HepG2 (cell line): ENCODE results near the gene MED25. TPM values are rescaled to one million over a fixed set of nuclear protein-coding genes. Genes with fewer than 3 reads are reported as not detected.
A peak's percentile ranks its signal among the peaks of the same experiment; 100 is the strongest.

Experiments
- ATAC-seq: fragments of 200-7000 bp; cut with Tn5 transposase; 3 replicates; pipeline ENCODE4 v1.9.1; 2020; ENCODE audit warnings: mild to moderate bottlenecking, moderate library complexity
- BruUV-seq: library from RNA; stranded (reverse); fragments of 400-500 nt; replicated peaks from 2 replicates; lab custom pipeline; 2021; lab: Mats Ljungman, UMichigan
- CTCF ChIA-PET: fragments of 300-600 bp; formaldehyde crosslinking; extraction: SDS; loops from one replicate; lab custom pipeline; 2021; ENCODE audit warnings: low total read pairs, inconsistent platforms, low intra/inter-chr PET ratio; lab: Yijun Ruan, JAX
- POLR2A ChIA-PET: fragments of 350-600 bp; sonication (Branson Sonifier 250); formaldehyde crosslinking; loops from one replicate; lab custom pipeline; 2020; ENCODE audit warnings: antibody characterized with exemption, inconsistent platforms; lab: Yijun Ruan, JAX
- DNase-seq: peaks from one replicate; pipeline ENCODE4 v3.0.0-alpha.2; 2015; ENCODE audit warnings: low spot score
- FAIRE-seq: peaks from 3 replicates; lab custom pipeline; 2011; peaks lifted over from hg19 to GRCh38; lab: Jason Lieb, UNC
- H2AFZ ChIP-seq: one replicate; pipeline ENCODE4 v1.6.1; 2011; ENCODE audit warnings: low read length, inconsistent platforms
- H3K27ac ChIP-seq: fragments of 300-600 bp; 3 replicates; pipeline ENCODE4 v1.8.0; 2011; ENCODE audit warnings: mixed run types, mild to moderate bottlenecking, mixed read lengths, low read length, inconsistent platforms; ENCODE audit not compliant: insufficient read depth; ENCODE audit errors: extremely low read length
- H3K27me3 ChIP-seq, 2 experiments: fragments of 200-600 bp in 1 of 2; 2 replicates in 1 of 2; 3 replicates in 1 of 2; pipeline versions ENCODE4 v1.6.0 to v1.8.0; 2011; ENCODE audit warnings: low read length in 2 of 2, mild to moderate bottlenecking in 2 of 2, moderate library complexity in 2 of 2, inconsistent platforms in 1 of 2; ENCODE audit not compliant: insufficient read depth in 2 of 2, control insufficient read depth in 1 of 2
- H3K36me3 ChIP-seq, 2 experiments: fragments of 200-600 bp in 1 of 2; replicated peaks in 1 of 2; 2 replicates in 1 of 2; 3 replicates in 1 of 2; pipeline versions ENCODE4 v1.5.1 to v1.8.0; 2011; ENCODE audit warnings: low read length in 2 of 2, inconsistent platforms in 1 of 2; ENCODE audit not compliant: insufficient read depth in 2 of 2, control insufficient read depth in 1 of 2
- H3K4me1 ChIP-seq: 2 replicates; pipeline ENCODE4 v1.5.1; 2012; ENCODE audit warnings: low read length, inconsistent platforms; ENCODE audit not compliant: insufficient read depth
- H3K4me2 ChIP-seq: 2 replicates; pipeline ENCODE4 v1.6.0; 2011; ENCODE audit warnings: low read depth, low read length, inconsistent platforms
- H3K4me3 ChIP-seq, 3 experiments: fragments of 200-600 bp in 1 of 3; sonication (generic), shearing (Covaris generic) in 1 of 3; replicated peaks in 1 of 3; 2 replicates each; pipeline ENCODE4 v1.5.1; 2011 to 2016; ENCODE audit warnings: low read length in 3 of 3, inconsistent platforms in 2 of 3, low read depth in 2 of 3, mild to moderate bottlenecking in 2 of 3, control low read depth in 1 of 3, mixed read lengths in 1 of 3; ENCODE audit not compliant: insufficient read depth in 1 of 3
- H3K79me2 ChIP-seq: one replicate; pipeline ENCODE4 v1.6.1; 2011; ENCODE audit warnings: low read length, inconsistent platforms; ENCODE audit not compliant: insufficient read depth
- H3K9ac ChIP-seq: 2 replicates; pipeline ENCODE4 v1.6.0; 2011; ENCODE audit warnings: mild to moderate bottlenecking, low read depth, low read length, inconsistent platforms; ENCODE audit not compliant: insufficient read depth
- H3K9me3 ChIP-seq: 2 replicates; pipeline ENCODE4 v1.5.1; 2012; ENCODE audit warnings: mild to moderate bottlenecking, low read length
- H4K20me1 ChIP-seq: 2 replicates; pipeline ENCODE4 v1.6.0; 2011; ENCODE audit warnings: inconsistent platforms, mild to moderate bottlenecking, low read length, moderate library complexity; ENCODE audit not compliant: insufficient read depth
- ARID2 ChIP-seq: sonication (generic); formaldehyde crosslinking; IDR thresholded peaks from 2 replicates; pipeline ENCODE4 v1.8.1; 2022; ENCODE audit warnings: mild to moderate bottlenecking, missing genetic modification reagents, borderline replicate concordance
- FOXO1 ChIP-seq: sonication (generic); formaldehyde crosslinking; IDR thresholded peaks from 2 replicates; pipeline ENCODE4 v1.4.0; 2020; ENCODE audit warnings: missing genetic modification reagents
- MBNL3 ChIP-seq: fragments of 250-450 bp; sonication (Bioruptor Pico); conservative IDR thresholded peaks from 2 replicates; pipeline ENCODE4 v1.8.0; 2022; ENCODE audit warnings: mild to moderate bottlenecking, inconsistent platforms
- ZNF629 ChIP-seq: sonication (generic); formaldehyde crosslinking; conservative IDR thresholded peaks from 2 replicates; pipeline ENCODE4 v1.5.0; 2020; ENCODE audit warnings: missing genetic modification reagents
- ZNF768 ChIP-seq: sonication (generic); formaldehyde crosslinking; IDR thresholded peaks from 2 replicates; pipeline ENCODE4 v1.4.0; 2020; ENCODE audit warnings: missing genetic modification reagents
- ZNF788 ChIP-seq: sonication (generic); formaldehyde crosslinking; IDR thresholded peaks from 2 replicates; pipeline ENCODE4 v1.5.0; 2020; ENCODE audit warnings: mild to moderate bottlenecking, missing genetic modification reagents, borderline replicate concordance
- WGBS: methylation state at CpG from one replicate; pipeline ENCODE4 v1.1.6; 2017; ENCODE audit warnings: low lambda C conversion rate; 5-methylcytosine and 5-hydroxymethylcytosine counted together
- in situ Hi-C: cut with HindIII; loops from 2 replicates; pipeline ENCODE4 v1.10.0; 2017; ENCODE audit warnings: low pct_unique_long_range_greater_than_20kb; ENCODE audit not compliant: extremely low pct_ligation_motif_present
- intact Hi-C: fragments of 100-400 bp; cut with micrococcal nuclease; formaldehyde crosslinking; loops from one replicate; pipeline ENCODE4 v1.10.0; 2022; ENCODE audit not compliant: unreplicated experiment
- polyA plus RNA-seq, 8 experiments: library from polyadenylated mRNA; depleted of rRNA in 3 of 8; stranded (reverse) in 7 of 8; unstranded in 1 of 8; fragments of >200 nt; fragmentation: Illumina TruSeq in 4 of 8; extraction: Trizol in 4 of 8; gene quantifications; 2 replicates each; pipeline versions ENCODE4 v1.2.1 to v1.2.3, GENCODE V29; 2011 to 2016; ENCODE audit warnings: low read depth in 4 of 8, missing spikeins in 1 of 8, mixed read lengths in 1 of 8; ENCODE audit not compliant: insufficient read depth in 1 of 8
- total RNA-seq, 5 experiments: library from RNA; depleted of rRNA; stranded (reverse); fragments of >200 nt; fragmentation: Illumina TruSeq; extraction: Trizol; gene quantifications; 2 replicates each; pipeline ENCODE4 v1.2.3, GENCODE V29; 2016; ENCODE audit warnings: low read depth in 1 of 5
- TF ChIP-seq, protein P1 (sequence below): IDR thresholded peaks from 2 replicates; pipeline ENCODE4 v1.6.1; 2012; ENCODE audit warnings: low read depth, low read length, improper control_type of control experiment
- TF ChIP-seq, protein P2 (sequence below): sonication (generic); formaldehyde crosslinking; IDR thresholded peaks from 2 replicates; pipeline ENCODE4 v1.4.0; 2020; ENCODE audit warnings: missing genetic modification reagents
- TF ChIP-seq, protein P3 (sequence below): sonication (generic); formaldehyde crosslinking; IDR thresholded peaks from 2 replicates; pipeline ENCODE4 v1.4.0; 2020; ENCODE audit warnings: missing genetic modification reagents, low read depth, mild to moderate bottlenecking, borderline replicate concordance

Gene MED25
- total and polyA plus RNA-seq, 2 of the 13 experiments (the other 11 are each of a cell fraction or from before 2014, with no cell fraction given) = 11.1 to 15.1 TPM

DNA sequence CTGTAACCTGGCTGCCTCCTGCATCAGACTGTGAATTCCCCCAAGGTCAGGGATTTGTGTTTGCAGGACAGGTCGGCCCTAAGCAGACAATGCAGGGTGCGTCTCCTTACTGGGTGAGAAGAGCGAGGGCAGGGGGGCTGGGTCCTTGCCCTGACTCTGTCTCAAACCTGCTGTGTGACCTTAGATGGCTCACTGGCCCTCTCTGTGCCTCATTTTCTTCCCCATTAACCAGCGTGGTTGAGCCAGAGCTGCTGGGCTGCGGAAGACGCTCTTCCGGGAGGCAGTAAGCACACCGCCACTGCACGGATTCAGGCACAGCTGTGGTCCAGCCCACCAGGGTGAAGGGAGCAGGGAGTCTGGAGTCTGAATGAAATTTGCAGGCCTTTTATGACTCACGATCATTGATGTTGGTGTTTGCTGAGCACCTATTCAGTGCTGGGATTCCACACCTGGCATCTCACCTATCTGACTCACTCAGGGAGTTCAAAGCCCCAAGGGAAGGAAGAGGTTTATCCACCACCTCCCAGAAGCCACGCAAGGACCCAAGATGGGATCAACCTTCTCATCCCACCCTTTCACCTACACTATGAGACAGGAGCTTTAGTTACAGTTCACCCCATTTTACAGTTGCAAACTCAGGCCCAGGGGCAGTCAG, 56.5 kb downstream of the MED25 start:
- peak overlapping the region in 1 of 3 experiments; percentile 99; a peak in 1 of 6 replicates for H3K4me3 ChIP-seq
- ATAC-seq = no peak
- H4K20me1 ChIP-seq = peaks cover 5% of the 10 kb centered on the region; the same call in 1 of the 2 replicates
- CTCF ChIA-PET = no interaction called here
- no peaks in the 10 kb centered on the region; a peak in 1 of 5 replicates for H3K27me3 ChIP-seq
- no peak for DNase-seq
- POLR2A ChIA-PET = interaction anchor here (3.3 kb wide), 1 partner anchor 7 kb away, joined by 21 read pairs; the partner anchor contains the start of gene PNKP
- no peaks in the 10 kb centered on the region for H3K9me3 ChIP-seq
- no peak overlapping the region for H2AFZ ChIP-seq
- 94% methylated on average over 11 of the region's 11 CpGs for WGBS
- TF ChIP-seq FOXO1 (CRISPR knock-in tag) (no peak), ZNF768 (CRISPR knock-in tag) (peak; percentile 97)
- H3K4me2 ChIP-seq = peak overlapping the region; percentile 91
- H3K4me1 ChIP-seq = peaks cover 36% of the 10 kb centered on the region
- in situ Hi-C loops = no loop called here
- BruUV-seq = no TSS peak
- peak overlapping the region; percentile 14 for H3K27ac ChIP-seq
- peak overlapping the region; percentile 97 for H3K9ac ChIP-seq
- H3K79me2 ChIP-seq = peaks cover 38% of the 10 kb centered on the region
- peaks cover 3 to 16% of the 10 kb centered on the region in 2 experiments for H3K36me3 ChIP-seq
- intact Hi-C loops = no loop called here
- FAIRE-seq = no peak

DNA sequence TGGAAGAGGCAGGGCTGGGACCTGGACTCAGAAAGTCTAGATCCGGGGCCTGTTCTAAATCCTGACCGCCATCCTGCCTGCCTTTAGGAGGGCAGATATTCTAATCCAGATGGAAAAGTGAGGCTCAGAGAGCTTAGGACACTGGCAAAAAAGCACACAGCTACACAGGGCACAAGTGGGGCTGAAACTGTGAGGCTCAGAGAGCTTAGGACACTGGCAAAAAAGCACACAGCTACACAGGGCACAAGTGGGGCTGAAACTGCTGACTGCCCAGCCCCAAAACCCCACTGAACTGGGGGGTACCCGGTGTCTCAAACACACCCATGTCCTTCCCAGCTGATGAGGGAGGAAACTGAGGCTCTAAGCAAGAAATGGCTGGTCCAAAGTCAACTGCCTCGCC, 57.1 kb downstream of the MED25 start:
- Histone ChIP-seq H3K4me2 (peak overlapping the region; percentile 91), H3K79me2 (peaks cover 38% of the 10 kb centered on the region), H3K36me3 (peaks cover 5 to 19% of the 10 kb centered on the region in 2 experiments), H3K27ac (peak overlapping the region; percentile 99), H3K9me3 (no peaks in the 10 kb centered on the region), H3K27me3 (no peaks in the 10 kb centered on the region; a peak in 1 of 5 replicates), H2AFZ (no peak overlapping the region), H3K9ac (peak overlapping the region; percentile 97), H4K20me1 (peaks cover 5% of the 10 kb centered on the region; the same call in 1 of the 2 replicates), H3K4me3 (peak overlapping the region; percentile 77 to 99 (median 97)), H3K4me1 (peaks cover 37% of the 10 kb centered on the region)
- WGBS = 88% methylated on average over 4 of the region's 4 CpGs
- ATAC-seq (no peak), DNase-seq (no peak), FAIRE-seq (no peak)
- CTCF ChIA-PET = no interaction called here
- no TSS peak for BruUV-seq
- intact Hi-C loops = no loop called here
- TF ChIP-seq, protein P1, sequence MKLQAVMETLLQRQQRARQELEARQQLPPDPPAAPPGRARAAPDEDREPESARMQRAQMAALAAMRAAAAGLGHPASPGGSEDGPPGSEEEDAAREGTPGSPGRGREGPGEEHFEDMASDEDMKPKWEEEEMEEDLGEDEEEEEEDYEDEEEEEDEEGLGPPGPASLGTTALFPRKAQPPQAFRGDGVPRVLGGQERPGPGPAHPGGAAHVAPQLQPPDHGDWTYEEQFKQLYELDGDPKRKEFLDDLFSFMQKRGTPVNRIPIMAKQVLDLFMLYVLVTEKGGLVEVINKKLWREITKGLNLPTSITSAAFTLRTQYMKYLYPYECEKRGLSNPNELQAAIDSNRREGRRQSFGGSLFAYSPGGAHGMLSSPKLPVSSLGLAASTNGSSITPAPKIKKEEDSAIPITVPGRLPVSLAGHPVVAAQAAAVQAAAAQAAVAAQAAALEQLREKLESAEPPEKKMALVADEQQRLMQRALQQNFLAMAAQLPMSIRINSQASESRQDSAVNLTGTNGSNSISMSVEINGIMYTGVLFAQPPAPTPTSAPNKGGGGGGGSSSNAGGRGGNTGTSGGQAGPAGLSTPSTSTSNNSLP = no peak
- TF ChIP-seq MBNL3 (no peak), ARID2 (CRISPR knock-in tag) (no peak), ZNF629 (CRISPR knock-in tag) (0 out of 2 replicates have a peak, but pooled peaks have one; percentile 4), ZNF768 (CRISPR knock-in tag) (peak; percentile 92), ZNF788 (no peak)
- TF ChIP-seq, protein P2, sequence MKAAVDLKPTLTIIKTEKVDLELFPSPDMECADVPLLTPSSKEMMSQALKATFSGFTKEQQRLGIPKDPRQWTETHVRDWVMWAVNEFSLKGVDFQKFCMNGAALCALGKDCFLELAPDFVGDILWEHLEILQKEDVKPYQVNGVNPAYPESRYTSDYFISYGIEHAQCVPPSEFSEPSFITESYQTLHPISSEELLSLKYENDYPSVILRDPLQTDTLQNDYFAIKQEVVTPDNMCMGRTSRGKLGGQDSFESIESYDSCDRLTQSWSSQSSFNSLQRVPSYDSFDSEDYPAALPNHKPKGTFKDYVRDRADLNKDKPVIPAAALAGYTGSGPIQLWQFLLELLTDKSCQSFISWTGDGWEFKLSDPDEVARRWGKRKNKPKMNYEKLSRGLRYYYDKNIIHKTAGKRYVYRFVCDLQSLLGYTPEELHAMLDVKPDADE (CRISPR knock-in tag) = no peak
- TF ChIP-seq, protein P3, sequence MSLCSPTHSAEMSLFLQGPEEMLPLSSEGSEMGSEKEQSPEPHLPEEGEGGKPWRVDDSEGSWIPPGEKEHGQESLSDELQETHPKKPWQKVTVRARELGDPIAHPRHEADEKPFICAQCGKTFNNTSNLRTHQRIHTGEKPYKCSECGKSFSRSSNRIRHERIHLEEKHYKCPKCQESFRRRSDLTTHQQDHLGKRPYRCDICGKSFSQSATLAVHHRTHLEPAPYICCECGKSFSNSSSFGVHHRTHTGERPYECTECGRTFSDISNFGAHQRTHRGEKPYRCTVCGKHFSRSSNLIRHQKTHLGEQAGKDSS (CRISPR knock-in tag) = no peak
- in situ Hi-C loops = no loop called here
- POLR2A ChIA-PET = interaction anchor here (2.4 to 3.3 kb wide), 3 partner anchors 8 to 199 kb away, joined by 8 to 21 read pairs (median 20); partner anchors contain the start of genes ATF5, NUP62 and PNKP
